PFSK-1 (cell line): ENCODE measurements around the gene PCNT.

Experiments used
- POLR2AphosphoS5 ChIP-seq: IDR thresholded peaks from 2 replicates; pipeline ENCODE4 v1.6.1; 2012; ENCODE audit warnings: low read depth, mild to moderate bottlenecking, control low read depth, low read length, moderate library complexity
- TF ChIP-seq, protein P1 (sequence below), 2 experiments: IDR thresholded peaks; 2 replicates each; pipeline versions ENCODE4 v1.6.1 to v1.8.0; 2011 to 2012; ENCODE audit warnings: low read depth in 2 of 2, low read length in 2 of 2, control low read depth in 1 of 2, inconsistent platforms in 1 of 2, mild to moderate bottlenecking in 1 of 2, moderate library complexity in 1 of 2; ENCODE audit not compliant: insufficient read depth in 1 of 2

DNA sequence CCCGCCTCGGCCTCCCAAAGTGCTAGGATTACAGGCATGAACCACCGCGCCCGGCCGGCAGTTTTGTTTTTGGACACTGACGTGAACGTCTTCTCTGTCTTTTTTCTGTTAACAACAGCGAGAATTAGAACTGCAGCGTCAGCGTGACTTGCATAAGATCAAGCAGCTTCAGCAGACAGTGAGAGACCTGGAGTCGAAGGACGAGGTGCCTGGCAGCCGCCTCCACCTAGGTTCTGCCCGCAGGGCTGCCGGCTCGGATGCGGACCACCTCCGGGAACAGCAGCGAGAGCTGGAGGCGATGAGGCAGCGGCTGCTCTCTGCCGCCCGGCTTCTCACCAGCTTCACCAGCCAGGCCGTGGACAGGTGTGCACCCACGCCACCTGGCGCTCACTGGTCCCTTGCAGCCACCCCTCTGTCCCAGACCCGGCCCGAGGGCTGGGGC, 111.9 kb downstream of the PCNT start:
- TF ChIP-seq POLR2AphosphoS5 = no peak
- TF ChIP-seq, protein P1, sequence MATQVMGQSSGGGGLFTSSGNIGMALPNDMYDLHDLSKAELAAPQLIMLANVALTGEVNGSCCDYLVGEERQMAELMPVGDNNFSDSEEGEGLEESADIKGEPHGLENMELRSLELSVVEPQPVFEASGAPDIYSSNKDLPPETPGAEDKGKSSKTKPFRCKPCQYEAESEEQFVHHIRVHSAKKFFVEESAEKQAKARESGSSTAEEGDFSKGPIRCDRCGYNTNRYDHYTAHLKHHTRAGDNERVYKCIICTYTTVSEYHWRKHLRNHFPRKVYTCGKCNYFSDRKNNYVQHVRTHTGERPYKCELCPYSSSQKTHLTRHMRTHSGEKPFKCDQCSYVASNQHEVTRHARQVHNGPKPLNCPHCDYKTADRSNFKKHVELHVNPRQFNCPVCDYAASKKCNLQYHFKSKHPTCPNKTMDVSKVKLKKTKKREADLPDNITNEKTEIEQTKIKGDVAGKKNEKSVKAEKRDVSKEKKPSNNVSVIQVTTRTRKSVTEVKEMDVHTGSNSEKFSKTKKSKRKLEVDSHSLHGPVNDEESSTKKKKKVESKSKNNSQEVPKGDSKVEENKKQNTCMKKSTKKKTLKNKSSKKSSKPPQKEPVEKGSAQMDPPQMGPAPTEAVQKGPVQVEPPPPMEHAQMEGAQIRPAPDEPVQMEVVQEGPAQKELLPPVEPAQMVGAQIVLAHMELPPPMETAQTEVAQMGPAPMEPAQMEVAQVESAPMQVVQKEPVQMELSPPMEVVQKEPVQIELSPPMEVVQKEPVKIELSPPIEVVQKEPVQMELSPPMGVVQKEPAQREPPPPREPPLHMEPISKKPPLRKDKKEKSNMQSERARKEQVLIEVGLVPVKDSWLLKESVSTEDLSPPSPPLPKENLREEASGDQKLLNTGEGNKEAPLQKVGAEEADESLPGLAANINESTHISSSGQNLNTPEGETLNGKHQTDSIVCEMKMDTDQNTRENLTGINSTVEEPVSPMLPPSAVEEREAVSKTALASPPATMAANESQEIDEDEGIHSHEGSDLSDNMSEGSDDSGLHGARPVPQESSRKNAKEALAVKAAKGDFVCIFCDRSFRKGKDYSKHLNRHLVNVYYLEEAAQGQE (IDR thresholded peaks at IDR 0.05; ENCODE audit: insufficient read depth in 1 of 2, low read depth in 2 of 2, low read length in 2 of 2) = no peak
